Measurements from ENCODE around the gene LTBP4.

- TF ChIP-seq EP300 (IDR thresholded peaks at IDR 0.05; ENCODE audit: borderline replicate concordance in 1 of 2, low read depth in 1 of 2, low read length in 1 of 2) (no peak), POLR2AphosphoS5 (IDR thresholded peaks at IDR 0.05; ENCODE audit: low read depth, low read length) (no peak), USF2 (IDR thresholded peaks at IDR 0.05; ENCODE audit: borderline replicate concordance, low read depth, low read length) (no peak), CTCF (IDR thresholded peaks at IDR 0.05) (no peak), GATA2 (CRISPR knock-in tag; IDR thresholded peaks at IDR 0.05) (no peak), EZH2phosphoT487 (IDR thresholded peaks at IDR 0.05; ENCODE audit: borderline replicate concordance, low read depth) (no peak), ELF1 (IDR thresholded peaks at IDR 0.05) (no peak), MXI1 (IDR thresholded peaks at IDR 0.05; ENCODE audit: low read depth, low read length) (no peak), REST (IDR thresholded peaks at IDR 0.05; ENCODE audit: low read depth, low read length) (no peak), MAX (IDR thresholded peaks at IDR 0.05; ENCODE audit: low read depth) (no peak), FOSL2 (IDR thresholded peaks at IDR 0.05; ENCODE audit: borderline replicate concordance, low read depth) (no peak), TEAD4 (IDR thresholded peaks at IDR 0.05; ENCODE audit: borderline replicate concordance, insufficient read depth) (no peak)
Measured at GRCh38 chr19:40611096-40611495, 9.9 kb downstream of the LTBP4 start.
